ENCODE data around the gene MAP3K8. TPM values are rescaled to one million over a fixed set of nuclear protein-coding genes. Genes with fewer than 3 reads are reported as not detected.

MAP3K8 gene
- polyA plus RNA-seq, 1 donor from 2014 or later, result 1.5 TPM

DNA sequence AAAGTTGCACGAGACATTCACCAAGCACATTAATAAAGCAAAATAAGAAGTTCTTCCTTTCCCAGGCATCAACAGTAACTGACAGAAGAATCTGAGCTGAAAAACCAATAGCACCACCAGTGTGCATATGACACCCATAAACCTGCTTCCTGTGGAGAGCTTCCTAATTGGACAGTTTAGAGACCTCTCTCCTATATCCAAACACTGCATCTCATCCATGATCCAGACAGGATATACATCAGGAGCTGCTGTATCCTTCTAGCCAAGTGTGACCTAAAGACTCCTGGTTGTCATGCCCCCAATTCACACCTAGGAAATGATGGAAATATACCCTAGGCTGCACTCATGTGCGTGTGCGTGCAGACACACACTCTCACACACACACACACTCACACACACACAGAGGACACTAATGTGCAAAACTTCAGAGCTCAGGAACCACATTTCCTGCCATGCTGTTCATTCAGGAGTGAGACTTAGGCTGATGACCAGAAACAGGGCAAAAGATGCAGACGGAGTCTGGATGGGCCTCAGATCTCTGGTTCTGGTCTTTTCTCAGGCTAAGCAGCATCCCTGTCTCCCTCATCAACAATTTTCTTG lies 58.0 kb downstream of the MAP3K8 start:
- Histone ChIP-seq H3K9me3 (ENCODE audit: low read length) (no peaks in the 10 kb centered on the region), H3K4me2 (ENCODE audit: low read length) (no peak overlapping the region), H3K36me3 (ENCODE audit: insufficient read depth, low read length) (no peaks in the 10 kb centered on the region), H2AFZ (ENCODE audit: low read depth, low read length) (no peak overlapping the region), H3K4me3 (ENCODE audit: low read length) (no peak overlapping the region), H3F3A (ENCODE audit: insufficient read depth, low read length, poor library complexity, severe bottlenecking) (no peaks in the 10 kb centered on the region), H3K9me2 (ENCODE audit: insufficient read depth, low read length) (no peaks in the 10 kb centered on the region), H3K79me2 (replicated peaks; ENCODE audit: insufficient read depth, low read length) (no peaks in the 10 kb centered on the region), H3K9ac (ENCODE audit: low read length) (no peak overlapping the region), H4K20me1 (ENCODE audit: insufficient read depth) (no peaks in the 10 kb centered on the region), H3K27me3 (ENCODE audit: insufficient read depth, low read depth, low read length) (no peaks in the 10 kb centered on the region), H3K27ac (ENCODE audit: low read length) (no peak overlapping the region)
- TF ChIP-seq, protein P1, sequence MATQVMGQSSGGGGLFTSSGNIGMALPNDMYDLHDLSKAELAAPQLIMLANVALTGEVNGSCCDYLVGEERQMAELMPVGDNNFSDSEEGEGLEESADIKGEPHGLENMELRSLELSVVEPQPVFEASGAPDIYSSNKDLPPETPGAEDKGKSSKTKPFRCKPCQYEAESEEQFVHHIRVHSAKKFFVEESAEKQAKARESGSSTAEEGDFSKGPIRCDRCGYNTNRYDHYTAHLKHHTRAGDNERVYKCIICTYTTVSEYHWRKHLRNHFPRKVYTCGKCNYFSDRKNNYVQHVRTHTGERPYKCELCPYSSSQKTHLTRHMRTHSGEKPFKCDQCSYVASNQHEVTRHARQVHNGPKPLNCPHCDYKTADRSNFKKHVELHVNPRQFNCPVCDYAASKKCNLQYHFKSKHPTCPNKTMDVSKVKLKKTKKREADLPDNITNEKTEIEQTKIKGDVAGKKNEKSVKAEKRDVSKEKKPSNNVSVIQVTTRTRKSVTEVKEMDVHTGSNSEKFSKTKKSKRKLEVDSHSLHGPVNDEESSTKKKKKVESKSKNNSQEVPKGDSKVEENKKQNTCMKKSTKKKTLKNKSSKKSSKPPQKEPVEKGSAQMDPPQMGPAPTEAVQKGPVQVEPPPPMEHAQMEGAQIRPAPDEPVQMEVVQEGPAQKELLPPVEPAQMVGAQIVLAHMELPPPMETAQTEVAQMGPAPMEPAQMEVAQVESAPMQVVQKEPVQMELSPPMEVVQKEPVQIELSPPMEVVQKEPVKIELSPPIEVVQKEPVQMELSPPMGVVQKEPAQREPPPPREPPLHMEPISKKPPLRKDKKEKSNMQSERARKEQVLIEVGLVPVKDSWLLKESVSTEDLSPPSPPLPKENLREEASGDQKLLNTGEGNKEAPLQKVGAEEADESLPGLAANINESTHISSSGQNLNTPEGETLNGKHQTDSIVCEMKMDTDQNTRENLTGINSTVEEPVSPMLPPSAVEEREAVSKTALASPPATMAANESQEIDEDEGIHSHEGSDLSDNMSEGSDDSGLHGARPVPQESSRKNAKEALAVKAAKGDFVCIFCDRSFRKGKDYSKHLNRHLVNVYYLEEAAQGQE (IDR thresholded peaks at IDR 0.05; ENCODE audit: borderline replicate concordance), result no peak
- TF ChIP-seq EP300 (conservative IDR thresholded peaks at IDR 0.05; ENCODE audit: poor library complexity, severe bottlenecking) (no peak), POLR2AphosphoS5 (IDR thresholded peaks at IDR 0.05) (no peak), RAD21 (conservative IDR thresholded peaks at IDR 0.05) (no peak), SMC3 (conservative IDR thresholded peaks at IDR 0.05; ENCODE audit: poor library complexity) (no peak)

DNA sequence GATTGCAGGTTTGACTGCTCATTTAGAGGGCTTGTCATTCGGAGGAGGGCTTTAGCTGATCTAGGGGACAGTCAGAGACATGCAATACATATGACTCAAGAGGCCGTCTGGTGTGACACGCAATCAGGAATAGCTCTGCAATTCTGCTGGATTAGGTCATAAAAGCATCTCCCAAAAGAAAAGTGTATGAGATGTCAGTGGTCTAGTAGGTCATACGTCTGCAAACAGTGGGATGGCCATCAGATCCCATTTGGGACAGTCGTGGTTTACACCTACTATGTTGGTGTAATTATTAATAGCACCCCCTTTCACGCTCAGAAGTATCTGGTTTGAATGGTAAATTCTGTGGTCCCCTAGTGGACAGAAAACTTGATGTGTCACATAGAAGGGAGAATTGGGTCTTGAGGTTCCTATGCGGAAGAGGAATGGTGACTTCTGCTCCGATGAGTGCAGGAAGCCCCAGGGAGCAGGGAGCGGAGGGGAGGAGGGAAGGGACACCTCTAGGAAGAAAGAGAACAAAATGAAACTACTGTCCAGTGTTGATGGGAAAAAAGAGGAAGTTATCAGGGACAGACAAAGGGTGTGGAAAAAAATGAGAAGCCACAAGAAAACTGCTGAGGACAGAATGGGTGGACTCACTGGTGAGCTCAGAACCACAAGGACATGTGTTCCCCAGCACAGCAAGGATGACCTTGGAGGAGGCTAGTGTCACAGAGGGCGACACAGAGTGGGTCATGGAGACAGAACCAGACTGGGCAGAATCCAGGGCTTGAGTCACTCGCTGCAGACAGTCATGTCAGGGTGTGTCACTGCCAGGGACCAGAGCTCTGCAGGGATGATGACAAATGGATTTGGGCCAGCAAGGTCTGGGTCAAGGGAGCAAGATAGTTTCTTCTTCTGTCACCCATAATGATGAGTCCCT lies 59.9 kb downstream of the MAP3K8 start:
- H3K27ac ChIP-seq (ENCODE audit: low read length), result no peak overlapping the region
- H3K79me2 ChIP-seq (replicated peaks; ENCODE audit: insufficient read depth, low read length), result no peaks in the 10 kb centered on the region
- H3K9me3 ChIP-seq (ENCODE audit: low read length), result no peaks in the 10 kb centered on the region
- no peak overlapping the region for H3K4me2 ChIP-seq (ENCODE audit: low read length)
- no peaks in the 10 kb centered on the region for H4K20me1 ChIP-seq (ENCODE audit: insufficient read depth)
- no peak for TF ChIP-seq RAD21 (conservative IDR thresholded peaks at IDR 0.05)
- TF ChIP-seq EZH2 (IDR thresholded peaks at IDR 0.05; ENCODE audit: borderline replicate concordance, insufficient read depth, low read length, poor library complexity, severe bottlenecking), result no peak
- no peak for TF ChIP-seq MXI1 (conservative IDR thresholded peaks at IDR 0.05; ENCODE audit: poor library complexity, severe bottlenecking)
- no peak for TF ChIP-seq TAF1 (IDR thresholded peaks at IDR 0.05; ENCODE audit: low read depth)
- TF ChIP-seq EP300 (conservative IDR thresholded peaks at IDR 0.05; ENCODE audit: poor library complexity, severe bottlenecking), result no peak
- TF ChIP-seq POLR2AphosphoS5 (IDR thresholded peaks at IDR 0.05), result no peak
- TF ChIP-seq SMC3 (conservative IDR thresholded peaks at IDR 0.05; ENCODE audit: poor library complexity), result no peak
- TF ChIP-seq, protein P1 (IDR thresholded peaks at IDR 0.05; ENCODE audit: borderline replicate concordance), result no peak
- TF ChIP-seq, protein P2, sequence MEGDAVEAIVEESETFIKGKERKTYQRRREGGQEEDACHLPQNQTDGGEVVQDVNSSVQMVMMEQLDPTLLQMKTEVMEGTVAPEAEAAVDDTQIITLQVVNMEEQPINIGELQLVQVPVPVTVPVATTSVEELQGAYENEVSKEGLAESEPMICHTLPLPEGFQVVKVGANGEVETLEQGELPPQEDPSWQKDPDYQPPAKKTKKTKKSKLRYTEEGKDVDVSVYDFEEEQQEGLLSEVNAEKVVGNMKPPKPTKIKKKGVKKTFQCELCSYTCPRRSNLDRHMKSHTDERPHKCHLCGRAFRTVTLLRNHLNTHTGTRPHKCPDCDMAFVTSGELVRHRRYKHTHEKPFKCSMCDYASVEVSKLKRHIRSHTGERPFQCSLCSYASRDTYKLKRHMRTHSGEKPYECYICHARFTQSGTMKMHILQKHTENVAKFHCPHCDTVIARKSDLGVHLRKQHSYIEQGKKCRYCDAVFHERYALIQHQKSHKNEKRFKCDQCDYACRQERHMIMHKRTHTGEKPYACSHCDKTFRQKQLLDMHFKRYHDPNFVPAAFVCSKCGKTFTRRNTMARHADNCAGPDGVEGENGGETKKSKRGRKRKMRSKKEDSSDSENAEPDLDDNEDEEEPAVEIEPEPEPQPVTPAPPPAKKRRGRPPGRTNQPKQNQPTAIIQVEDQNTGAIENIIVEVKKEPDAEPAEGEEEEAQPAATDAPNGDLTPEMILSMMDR (IDR thresholded peaks at IDR 0.05; ENCODE audit: poor library complexity, severe bottlenecking), result no peak
- H2AFZ ChIP-seq (ENCODE audit: low read depth, low read length), result no peak overlapping the region
- H3F3A ChIP-seq (ENCODE audit: insufficient read depth, low read length, poor library complexity, severe bottlenecking), result no peaks in the 10 kb centered on the region
- H3K36me3 ChIP-seq (ENCODE audit: insufficient read depth, low read length), result no peaks in the 10 kb centered on the region
- H3K4me3 ChIP-seq (ENCODE audit: low read length), result no peak overlapping the region
- no peaks in the 10 kb centered on the region for H3K27me3 ChIP-seq (ENCODE audit: insufficient read depth, low read depth, low read length)
- no peak overlapping the region for H3K9ac ChIP-seq (ENCODE audit: low read length)
- no peaks in the 10 kb centered on the region for H3K9me2 ChIP-seq (ENCODE audit: insufficient read depth, low read length)
